Panc1 (cell line): ENCODE data around the gene SHB. TPM values are rescaled to one million over a fixed set of nuclear protein-coding genes. Genes with fewer than 3 reads are reported as not detected.

ENCODE experiments used
- ATAC-seq: fragments of 200-7000 bp; cut with Tn5 transposase; 2 replicates; pipeline ENCODE4 v1.9.1; 2020; ENCODE audit warnings: mild to moderate bottlenecking, moderate library complexity
- BruUV-seq: library from RNA; stranded (reverse); fragments of 400-500 nt; replicated peaks from 2 replicates; lab custom pipeline; 2021; lab: Mats Ljungman, UMichigan
- CTCF ChIA-PET: fragments of 300-600 bp; sonication (Branson Sonifier 250); formaldehyde crosslinking; loops from one replicate; lab custom pipeline; 2022; ENCODE audit warnings: antibody characterized with exemption; lab: Charles Lee
- POLR2A ChIA-PET: fragments of 300-600 bp; sonication (Branson Sonifier 250); formaldehyde crosslinking; loops from one replicate; lab custom pipeline; 2022; ENCODE audit warnings: antibody characterized with exemption; lab: Charles Lee
- DNase-seq: peaks from one replicate; pipeline ENCODE4 v3.0.0-alpha.2; 2010; ENCODE audit warnings: low read depth, low spot score
- H3K27ac ChIP-seq: 2 replicates; pipeline ENCODE4 v1.5.1; 2011; ENCODE audit warnings: mild to moderate bottlenecking, low read length, inconsistent platforms
- H3K27me3 ChIP-seq: fragments of 200-500 bp; sonication (Bioruptor generic); 2 replicates; pipeline ENCODE4 v1.6.0; 2014; ENCODE audit warnings: low read length, inconsistent platforms; ENCODE audit not compliant: control insufficient read depth, insufficient read depth
- H3K36me3 ChIP-seq: fragments of 200-500 bp; sonication (Bioruptor generic); 2 replicates; pipeline ENCODE4 v1.5.1; 2014; ENCODE audit warnings: inconsistent platforms, mild to moderate bottlenecking, low read length, moderate library complexity; ENCODE audit not compliant: control insufficient read depth, insufficient read depth
- H3K4me1 ChIP-seq: 2 replicates; pipeline ENCODE4 v1.5.1; 2011; ENCODE audit warnings: inconsistent platforms, mild to moderate bottlenecking, low read length, moderate library complexity; ENCODE audit not compliant: control insufficient read depth, insufficient read depth
- H3K4me3 ChIP-seq, 2 experiments: 2 replicates each; pipeline ENCODE4 v1.5.1; 2011 to 2012; ENCODE audit warnings: low read depth in 2 of 2, low read length in 2 of 2, mild to moderate bottlenecking in 2 of 2, inconsistent platforms in 1 of 2, moderate library complexity in 1 of 2
- H3K9me3 ChIP-seq: fragments of 200-500 bp; sonication (Bioruptor generic); 2 replicates; pipeline ENCODE4 v1.5.1; 2014; ENCODE audit warnings: low read depth, mild to moderate bottlenecking, inconsistent platforms, low read length, moderate library complexity; ENCODE audit not compliant: control insufficient read depth, insufficient read depth
- POLR2AphosphoS5 ChIP-seq: IDR thresholded peaks from 2 replicates; pipeline ENCODE4 v1.6.1; 2012; ENCODE audit warnings: mild to moderate bottlenecking, low read depth, low read length, moderate library complexity
- SIN3A ChIP-seq: IDR thresholded peaks from 2 replicates; pipeline ENCODE4 v1.6.1; 2012; ENCODE audit warnings: low read depth, mild to moderate bottlenecking, low read length, moderate library complexity, borderline replicate concordance; ENCODE audit not compliant: insufficient read depth
- TCF7L2 ChIP-seq: IDR thresholded peaks from 2 replicates; pipeline ENCODE4 v1.6.1; 2011; ENCODE audit warnings: mild to moderate bottlenecking, low read depth, low read length, inconsistent platforms
- in situ Hi-C: cut with HindIII; loops from 2 replicates; pipeline ENCODE4 v1.10.0; 2016; ENCODE audit warnings: low sequenced_read_pairs, low pct_unique_long_range_greater_than_20kb
- intact Hi-C: fragments of 100-400 bp; cut with micrococcal nuclease; formaldehyde crosslinking; loops from one replicate; pipeline ENCODE4 v1.10.0; 2022; ENCODE audit not compliant: unreplicated experiment
- total RNA-seq: library from RNA; stranded (reverse); gene quantifications from one replicate; pipeline ENCODE4 v1.2.1, GENCODE V29; 2021; ENCODE audit not compliant: unreplicated experiment
- TF ChIP-seq, protein P1 (sequence below), 2 experiments: IDR thresholded peaks; 2 replicates each; pipeline ENCODE4 v1.6.1; 2011 to 2012; ENCODE audit warnings: low read depth in 2 of 2, control low read depth in 1 of 2, low read length in 1 of 2, mild to moderate bottlenecking in 1 of 2, moderate library complexity in 1 of 2; ENCODE audit not compliant: insufficient read depth in 1 of 2
- TF ChIP-seq, protein P2 (sequence below): fragments of 450-650 bp; IDR thresholded peaks from 2 replicates; pipeline ENCODE4 v1.5.1; 2017; ENCODE audit warnings: mild to moderate bottlenecking

Gene SHB
- total RNA-seq, 1 experiment from 2014 or later = 59.9 TPM

DNA sequence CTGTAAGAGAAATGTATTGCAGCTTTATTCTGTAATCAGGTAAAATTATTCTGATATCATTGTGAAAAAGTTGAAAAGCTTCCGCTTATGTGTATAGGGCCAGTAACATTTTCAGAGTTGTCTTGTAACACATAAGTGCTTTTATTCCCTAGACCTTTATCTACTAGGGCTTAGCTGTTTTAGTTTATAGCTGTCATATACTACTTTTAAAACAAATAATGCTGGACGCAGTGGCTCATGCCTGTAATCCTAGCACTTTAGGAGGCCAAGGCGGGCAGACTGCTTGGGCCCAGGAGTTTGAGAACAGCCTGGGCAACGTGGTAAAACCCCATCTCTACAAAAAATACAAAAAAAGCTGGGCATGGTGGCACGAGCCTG is 198.2 kb downstream of the SHB start:
- no TSS peak for BruUV-seq
- Histone ChIP-seq H3K27me3 (no peaks in the 10 kb centered on the region), H3K4me3 (no peak overlapping the region), H3K27ac (no peak overlapping the region), H3K4me1 (no peaks in the 10 kb centered on the region), H3K9me3 (no peaks in the 10 kb centered on the region), H3K36me3 (no peaks in the 10 kb centered on the region)
- no peak for DNase-seq
- in situ Hi-C loops = no loop called here
- no peak for ATAC-seq
- ChIA-PET CTCF (no interaction called here), POLR2A (interaction anchor here (0.6 kb wide), 1 partner anchor 276 kb away, joined by 12 read pairs; no protein-coding TSS in a partner anchor)
- no peak for TF ChIP-seq POLR2AphosphoS5
- TF ChIP-seq TCF7L2 = no peak
- no peak for TF ChIP-seq SIN3A
- TF ChIP-seq, protein P1, sequence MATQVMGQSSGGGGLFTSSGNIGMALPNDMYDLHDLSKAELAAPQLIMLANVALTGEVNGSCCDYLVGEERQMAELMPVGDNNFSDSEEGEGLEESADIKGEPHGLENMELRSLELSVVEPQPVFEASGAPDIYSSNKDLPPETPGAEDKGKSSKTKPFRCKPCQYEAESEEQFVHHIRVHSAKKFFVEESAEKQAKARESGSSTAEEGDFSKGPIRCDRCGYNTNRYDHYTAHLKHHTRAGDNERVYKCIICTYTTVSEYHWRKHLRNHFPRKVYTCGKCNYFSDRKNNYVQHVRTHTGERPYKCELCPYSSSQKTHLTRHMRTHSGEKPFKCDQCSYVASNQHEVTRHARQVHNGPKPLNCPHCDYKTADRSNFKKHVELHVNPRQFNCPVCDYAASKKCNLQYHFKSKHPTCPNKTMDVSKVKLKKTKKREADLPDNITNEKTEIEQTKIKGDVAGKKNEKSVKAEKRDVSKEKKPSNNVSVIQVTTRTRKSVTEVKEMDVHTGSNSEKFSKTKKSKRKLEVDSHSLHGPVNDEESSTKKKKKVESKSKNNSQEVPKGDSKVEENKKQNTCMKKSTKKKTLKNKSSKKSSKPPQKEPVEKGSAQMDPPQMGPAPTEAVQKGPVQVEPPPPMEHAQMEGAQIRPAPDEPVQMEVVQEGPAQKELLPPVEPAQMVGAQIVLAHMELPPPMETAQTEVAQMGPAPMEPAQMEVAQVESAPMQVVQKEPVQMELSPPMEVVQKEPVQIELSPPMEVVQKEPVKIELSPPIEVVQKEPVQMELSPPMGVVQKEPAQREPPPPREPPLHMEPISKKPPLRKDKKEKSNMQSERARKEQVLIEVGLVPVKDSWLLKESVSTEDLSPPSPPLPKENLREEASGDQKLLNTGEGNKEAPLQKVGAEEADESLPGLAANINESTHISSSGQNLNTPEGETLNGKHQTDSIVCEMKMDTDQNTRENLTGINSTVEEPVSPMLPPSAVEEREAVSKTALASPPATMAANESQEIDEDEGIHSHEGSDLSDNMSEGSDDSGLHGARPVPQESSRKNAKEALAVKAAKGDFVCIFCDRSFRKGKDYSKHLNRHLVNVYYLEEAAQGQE (IDR thresholded peaks at IDR 0.05; ENCODE audit: insufficient read depth in 1 of 2, low read depth in 2 of 2, low read length in 1 of 2) = no peak
- TF ChIP-seq, protein P2, sequence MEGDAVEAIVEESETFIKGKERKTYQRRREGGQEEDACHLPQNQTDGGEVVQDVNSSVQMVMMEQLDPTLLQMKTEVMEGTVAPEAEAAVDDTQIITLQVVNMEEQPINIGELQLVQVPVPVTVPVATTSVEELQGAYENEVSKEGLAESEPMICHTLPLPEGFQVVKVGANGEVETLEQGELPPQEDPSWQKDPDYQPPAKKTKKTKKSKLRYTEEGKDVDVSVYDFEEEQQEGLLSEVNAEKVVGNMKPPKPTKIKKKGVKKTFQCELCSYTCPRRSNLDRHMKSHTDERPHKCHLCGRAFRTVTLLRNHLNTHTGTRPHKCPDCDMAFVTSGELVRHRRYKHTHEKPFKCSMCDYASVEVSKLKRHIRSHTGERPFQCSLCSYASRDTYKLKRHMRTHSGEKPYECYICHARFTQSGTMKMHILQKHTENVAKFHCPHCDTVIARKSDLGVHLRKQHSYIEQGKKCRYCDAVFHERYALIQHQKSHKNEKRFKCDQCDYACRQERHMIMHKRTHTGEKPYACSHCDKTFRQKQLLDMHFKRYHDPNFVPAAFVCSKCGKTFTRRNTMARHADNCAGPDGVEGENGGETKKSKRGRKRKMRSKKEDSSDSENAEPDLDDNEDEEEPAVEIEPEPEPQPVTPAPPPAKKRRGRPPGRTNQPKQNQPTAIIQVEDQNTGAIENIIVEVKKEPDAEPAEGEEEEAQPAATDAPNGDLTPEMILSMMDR = no peak
- intact Hi-C loops = no loop called here

DNA sequence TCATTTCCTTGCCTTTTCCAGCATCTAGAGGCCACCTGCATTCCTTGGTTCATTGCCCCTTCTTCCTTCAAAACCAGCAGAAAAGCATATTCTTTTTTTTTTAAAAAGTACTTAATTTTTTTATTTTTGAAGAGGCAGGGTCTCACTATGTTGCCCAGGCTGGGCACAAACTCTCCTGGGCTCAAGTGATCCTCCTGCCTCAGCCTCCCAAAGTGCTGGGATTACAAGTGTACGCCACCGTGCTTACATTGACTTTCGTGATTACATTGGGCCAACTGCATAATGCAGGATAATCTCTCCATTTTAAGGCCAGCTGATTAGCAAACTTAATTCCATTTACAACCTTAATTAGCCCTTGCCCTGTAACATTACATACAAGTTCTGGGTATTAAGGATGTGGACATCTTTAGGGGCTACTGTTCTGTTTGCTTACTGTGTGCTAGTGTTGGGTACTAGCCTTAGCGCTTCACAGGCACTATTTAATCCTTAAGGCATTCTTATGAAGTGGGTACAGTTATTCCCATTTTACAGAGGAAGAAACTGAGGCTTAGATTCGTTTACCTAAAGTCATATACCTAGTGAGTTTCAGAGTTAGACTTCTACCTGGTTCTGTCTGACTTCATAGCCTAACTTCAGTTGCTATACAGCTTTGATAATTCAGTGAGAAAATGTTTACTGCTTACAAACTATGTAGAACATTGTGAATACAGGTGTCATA is 198.8 kb downstream of the SHB start:
- ChIA-PET POLR2A (interaction anchor here (0.6 kb wide), 1 partner anchor 276 kb away, joined by 12 read pairs; no protein-coding TSS in a partner anchor), CTCF (no interaction called here)
- H3K9me3 ChIP-seq = no peaks in the 10 kb centered on the region
- H3K4me1 ChIP-seq = no peaks in the 10 kb centered on the region
- in situ Hi-C loops = no loop called here
- TF ChIP-seq, protein P2 = no peak
- no peak for TF ChIP-seq SIN3A
- TF ChIP-seq, protein P1 (IDR thresholded peaks at IDR 0.05; ENCODE audit: insufficient read depth in 1 of 2, low read depth in 2 of 2, low read length in 1 of 2) = no peak
- TF ChIP-seq TCF7L2 = no peak
- TF ChIP-seq POLR2AphosphoS5 = no peak
- BruUV-seq = no TSS peak
- no peaks in the 10 kb centered on the region for H3K27me3 ChIP-seq
- DNase-seq = no peak
- H3K36me3 ChIP-seq = no peaks in the 10 kb centered on the region; the same call in 1 of the 2 replicates
- intact Hi-C loops = no loop called here
- ATAC-seq = no peak
- no peak overlapping the region for H3K4me3 ChIP-seq
- no peak overlapping the region for H3K27ac ChIP-seq
